ENCODE measurements around the gene RMND5B. TPM values are rescaled to one million over a fixed set of nuclear protein-coding genes. Genes with fewer than 3 reads are reported as not detected.

RMND5B gene
- total and polyA plus RNA-seq, 4 donors = 24.4 to 46.1 (median 36.1) TPM

DNA sequence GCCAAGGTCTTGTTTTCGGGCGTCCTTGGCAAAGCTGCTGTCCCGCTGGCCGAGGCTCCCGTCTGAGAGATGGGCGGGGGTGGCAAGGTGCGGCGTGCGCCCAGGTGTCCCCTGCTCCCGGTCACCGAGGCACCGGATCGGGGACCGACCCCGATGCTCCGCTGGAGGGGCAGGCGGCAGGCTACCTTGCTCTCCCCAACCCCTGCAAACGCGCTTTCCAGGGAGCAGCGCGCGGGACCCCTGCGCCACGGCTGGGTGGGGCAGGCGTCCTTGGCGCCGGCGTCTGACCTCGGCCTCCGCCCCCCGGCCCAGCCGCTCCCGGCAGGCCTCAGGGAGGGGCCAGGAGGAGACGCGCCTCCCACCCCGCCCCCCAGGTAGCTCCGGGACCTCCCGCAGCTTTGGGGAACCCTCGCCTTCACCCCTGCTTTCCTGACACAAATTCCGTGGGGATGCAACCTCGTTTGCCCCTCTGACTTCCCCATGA, 16.9 kb upstream of the RMND5B start:
- DNase-seq (no peak), ATAC-seq (ENCODE audit: insufficient read depth, low FRiP score) (peak; percentile 25)
- peak overlapping the region; percentile 74 for H3K4me3 ChIP-seq
- TF ChIP-seq, protein P1, sequence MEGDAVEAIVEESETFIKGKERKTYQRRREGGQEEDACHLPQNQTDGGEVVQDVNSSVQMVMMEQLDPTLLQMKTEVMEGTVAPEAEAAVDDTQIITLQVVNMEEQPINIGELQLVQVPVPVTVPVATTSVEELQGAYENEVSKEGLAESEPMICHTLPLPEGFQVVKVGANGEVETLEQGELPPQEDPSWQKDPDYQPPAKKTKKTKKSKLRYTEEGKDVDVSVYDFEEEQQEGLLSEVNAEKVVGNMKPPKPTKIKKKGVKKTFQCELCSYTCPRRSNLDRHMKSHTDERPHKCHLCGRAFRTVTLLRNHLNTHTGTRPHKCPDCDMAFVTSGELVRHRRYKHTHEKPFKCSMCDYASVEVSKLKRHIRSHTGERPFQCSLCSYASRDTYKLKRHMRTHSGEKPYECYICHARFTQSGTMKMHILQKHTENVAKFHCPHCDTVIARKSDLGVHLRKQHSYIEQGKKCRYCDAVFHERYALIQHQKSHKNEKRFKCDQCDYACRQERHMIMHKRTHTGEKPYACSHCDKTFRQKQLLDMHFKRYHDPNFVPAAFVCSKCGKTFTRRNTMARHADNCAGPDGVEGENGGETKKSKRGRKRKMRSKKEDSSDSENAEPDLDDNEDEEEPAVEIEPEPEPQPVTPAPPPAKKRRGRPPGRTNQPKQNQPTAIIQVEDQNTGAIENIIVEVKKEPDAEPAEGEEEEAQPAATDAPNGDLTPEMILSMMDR (IDR thresholded peaks at IDR 0.05; ENCODE audit: control extremely low read depth, extremely low read depth) = no peak
- H3K27me3 ChIP-seq (ENCODE audit: control insufficient read depth in 3 of 3, insufficient read depth in 3 of 3, low read length in 2 of 3) = peaks cover 0 to 43% (median 40%) of the 10 kb centered on the region in 3 donors
- H3K9me3 ChIP-seq (ENCODE audit: control insufficient read depth in 4 of 4, insufficient read depth in 3 of 4, low read length in 3 of 4) = no peaks in the 10 kb centered on the region
- no peak overlapping the region for H3K9ac ChIP-seq (ENCODE audit: insufficient read depth in 1 of 2, low read length in 2 of 2)
- H3K27ac ChIP-seq (ENCODE audit: low read depth in 1 of 2, low read length in 1 of 2) = peak overlapping the region; percentile 67 to 73
- H3K36me3 ChIP-seq (ENCODE audit: control insufficient read depth in 4 of 4, insufficient read depth in 4 of 4, low read length in 4 of 4) = no peaks in the 10 kb centered on the region
- WGBS, 2 donors = 1% methylated on average over 21 to 41 of the region's 41 CpGs
- H3K4me1 ChIP-seq (ENCODE audit: control insufficient read depth in 5 of 5, insufficient read depth in 5 of 5, low read length in 5 of 5) = peaks cover 0 to 21% (median 0%) of the 10 kb centered on the region in 5 donors

DNA sequence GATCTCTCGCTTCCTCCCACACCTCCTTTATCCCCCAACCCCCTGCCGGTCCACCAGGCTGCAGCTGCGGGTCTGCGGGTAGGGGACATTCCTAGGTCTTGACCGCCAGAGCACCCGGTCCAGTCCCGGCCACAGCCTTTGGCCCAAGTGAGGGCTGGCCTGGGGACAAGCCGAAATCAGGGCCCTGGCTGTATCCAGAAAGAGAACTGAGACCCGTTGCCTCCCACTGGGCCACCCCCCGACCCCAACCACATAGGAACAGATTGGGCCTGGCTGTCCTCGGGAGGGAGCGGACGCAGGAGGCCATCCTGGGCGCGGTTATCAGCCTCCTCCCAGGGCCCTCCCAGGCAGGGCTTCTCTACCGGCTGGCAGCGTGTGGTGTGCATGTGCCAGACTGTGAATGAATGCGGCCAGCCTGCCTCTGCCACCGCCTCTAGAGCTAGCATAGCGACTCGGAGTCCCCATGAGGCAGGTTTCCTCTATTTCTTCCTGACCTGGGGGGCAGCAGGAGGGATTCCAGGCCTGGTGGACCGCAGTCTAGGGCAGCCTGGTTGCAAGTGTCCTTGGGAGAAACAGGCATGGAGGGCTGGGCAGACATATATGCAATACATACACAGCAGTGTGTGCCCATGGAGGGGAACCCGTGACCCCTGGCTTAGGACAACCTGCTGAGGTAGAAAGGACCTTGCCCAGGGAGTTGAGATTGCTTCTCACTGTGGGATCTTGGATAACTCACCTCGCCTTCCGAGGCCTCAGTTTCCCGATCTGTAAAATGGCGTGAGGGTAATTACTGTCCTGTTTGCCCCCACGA, 16.3 kb upstream of the RMND5B start:
- Histone ChIP-seq H3K27me3 (ENCODE audit: control insufficient read depth in 3 of 3, insufficient read depth in 3 of 3, low read length in 2 of 3) (peaks cover 0 to 43% (median 40%) of the 10 kb centered on the region in 3 donors), H3K9ac (ENCODE audit: insufficient read depth in 1 of 2, low read length in 2 of 2) (no peak overlapping the region), H3K36me3 (ENCODE audit: control insufficient read depth in 4 of 4, insufficient read depth in 4 of 4, low read length in 4 of 4) (no peaks in the 10 kb centered on the region), H3K4me3 (peak overlapping the region; percentile 74), H3K4me1 (ENCODE audit: control insufficient read depth in 5 of 5, insufficient read depth in 5 of 5, low read length in 5 of 5) (peaks cover 0 to 21% (median 0%) of the 10 kb centered on the region in 5 donors), H3K9me3 (ENCODE audit: control insufficient read depth in 4 of 4, insufficient read depth in 3 of 4, low read length in 3 of 4) (no peaks in the 10 kb centered on the region), H3K27ac (ENCODE audit: low read depth in 1 of 2, low read length in 1 of 2) (peak overlapping the region in 1 of 2 donors; percentile 4)
- 14 to 15% methylated on average over 28 of the region's 28 CpGs for WGBS, 2 donors
- ATAC-seq (ENCODE audit: insufficient read depth, low FRiP score) (peak; percentile 12), DNase-seq (no peak)
- TF ChIP-seq, protein P1 (IDR thresholded peaks at IDR 0.05; ENCODE audit: control extremely low read depth, extremely low read depth) = no peak

DNA sequence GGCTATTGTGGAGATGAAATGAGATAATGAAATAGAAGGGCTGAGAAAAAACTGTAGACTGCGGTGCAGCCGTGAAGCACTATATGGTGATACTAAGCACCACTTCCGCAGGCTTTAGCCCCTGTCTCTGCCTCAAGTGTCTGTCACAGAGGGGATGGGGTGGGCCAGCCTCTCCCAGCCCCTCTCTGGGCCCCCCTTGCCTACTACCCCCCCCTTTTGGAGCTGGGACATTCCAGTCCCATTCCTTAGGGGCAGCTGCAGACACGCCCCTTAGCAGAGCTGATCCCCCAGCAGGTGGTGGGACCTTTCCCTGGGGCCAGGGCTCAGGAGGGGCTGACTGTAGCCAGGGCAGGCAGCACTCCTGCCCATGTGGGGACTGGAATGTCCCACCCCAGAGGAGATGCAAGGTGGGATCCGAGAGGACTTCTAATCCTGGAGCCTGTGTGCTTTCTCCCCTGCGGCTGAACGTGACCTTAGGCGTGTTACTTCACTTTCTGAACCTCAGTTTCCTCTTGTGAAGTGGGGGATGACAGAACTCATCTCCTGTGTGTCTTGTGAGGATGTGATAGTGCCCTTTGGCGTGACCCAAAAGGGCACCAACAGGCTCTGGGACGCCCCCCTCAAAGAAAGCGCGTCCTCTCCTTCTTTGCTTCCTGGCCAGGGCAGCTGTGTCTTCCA, 15.5 kb upstream of the RMND5B start:
- WGBS, 2 donors = 55 to 59% methylated on average over 12 of the region's 12 CpGs
- peaks cover 0 to 43% (median 40%) of the 10 kb centered on the region in 3 donors for H3K27me3 ChIP-seq (ENCODE audit: control insufficient read depth in 3 of 3, insufficient read depth in 3 of 3, low read length in 2 of 3)

More for the DNA sequence above, 15.5 kb upstream of the RMND5B start:
- TF ChIP-seq, protein P1 (IDR thresholded peaks at IDR 0.05; ENCODE audit: control extremely low read depth, extremely low read depth) = no peak
- H3K27ac ChIP-seq (ENCODE audit: low read depth in 1 of 2, low read length in 1 of 2) = peak overlapping the region in 1 of 2 donors; percentile 62
- peaks cover 0 to 21% (median 0%) of the 10 kb centered on the region in 5 donors for H3K4me1 ChIP-seq (ENCODE audit: control insufficient read depth in 5 of 5, insufficient read depth in 5 of 5, low read length in 5 of 5)
- peak overlapping the region; percentile 74 for H3K4me3 ChIP-seq
- DNase-seq (no peak), ATAC-seq (ENCODE audit: insufficient read depth, low FRiP score) (no peak)
- H3K9me3 ChIP-seq (ENCODE audit: control insufficient read depth in 4 of 4, insufficient read depth in 3 of 4, low read length in 3 of 4) = no peaks in the 10 kb centered on the region
- H3K36me3 ChIP-seq (ENCODE audit: control insufficient read depth in 4 of 4, insufficient read depth in 4 of 4, low read length in 4 of 4) = no peaks in the 10 kb centered on the region
- H3K9ac ChIP-seq (ENCODE audit: insufficient read depth in 1 of 2, low read length in 2 of 2) = no peak overlapping the region

Data from lung (tissue), 12 donors.